Stimulated activated CD8-positive, alpha-beta memory T cell treated with anti-CD3 and anti-CD28 coated beads, Interleukin-2, amount 100 ng/mL, for 48 hours (primary cell): ENCODE results near the gene CD248.
"Not testable (repeated sequence)": the region's sequence is repeated elsewhere in the genome, so short reads cannot be mapped to it uniquely, and the experiment has no call there.

Experiments
- DNase-seq, 2 donors: peaks; one replicate each; pipeline ENCODE4 v3.0.0-alpha.2; 2020; ENCODE audit warnings: low read depth in 2 of 2

CD248 gene

DNA sequence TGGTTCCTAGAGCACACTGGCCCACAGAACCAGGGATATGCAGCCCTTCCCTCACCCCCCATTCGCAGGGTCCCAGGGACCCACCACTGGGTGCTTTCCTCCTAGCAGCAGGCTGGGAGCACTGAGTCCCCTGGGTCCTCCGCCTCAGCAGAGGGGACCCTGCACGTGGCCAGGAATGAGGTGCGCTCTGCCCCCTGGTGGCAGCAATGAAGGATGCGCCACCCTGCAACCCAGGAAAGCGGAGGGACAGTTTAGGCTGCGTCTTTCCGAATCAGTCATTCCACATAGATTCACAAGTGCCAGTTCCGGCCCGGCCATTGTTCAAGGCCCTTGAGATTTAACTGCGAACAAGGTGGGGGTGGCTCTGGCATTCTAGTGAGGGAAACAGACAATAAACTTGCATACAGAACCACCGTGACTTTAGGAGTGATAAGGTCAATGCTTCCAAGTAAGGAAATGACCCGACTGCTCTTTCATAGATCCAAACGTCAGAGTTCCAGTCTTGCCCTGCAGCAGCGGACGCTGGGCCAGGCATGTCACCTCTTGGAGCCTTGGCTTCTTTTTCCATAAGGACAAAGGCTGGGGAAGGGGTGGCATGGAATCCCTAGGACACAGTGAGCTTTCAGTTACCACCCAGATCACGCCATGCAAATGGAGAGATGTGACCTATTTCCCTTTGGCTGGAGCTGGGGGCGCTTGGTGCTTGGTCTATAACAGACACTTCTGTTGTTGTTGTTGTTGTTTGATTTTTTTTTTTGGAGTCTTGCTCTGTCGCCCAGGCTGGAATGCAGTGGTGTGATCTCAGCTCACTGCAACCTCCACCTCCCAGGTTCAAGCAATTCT, 11.7 kb upstream of the CD248 start:
- DNase-seq, result peak; percentile 71 to 78

DNA sequence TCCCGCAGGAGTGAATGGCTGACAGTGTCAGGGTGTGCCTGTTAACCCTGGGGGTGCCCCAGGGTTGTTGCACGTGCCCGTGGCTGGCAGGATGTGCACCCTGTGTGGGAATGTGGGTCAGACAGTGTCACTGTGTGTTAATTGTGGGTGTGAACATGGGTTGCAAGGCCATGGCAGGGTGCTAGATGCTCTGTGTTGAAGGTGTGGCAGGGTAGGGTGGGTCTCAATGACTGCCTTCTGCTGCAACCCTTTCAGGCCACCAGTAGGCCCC, 11.1 kb upstream of the CD248 start:
- no peak for DNase-seq

DNA sequence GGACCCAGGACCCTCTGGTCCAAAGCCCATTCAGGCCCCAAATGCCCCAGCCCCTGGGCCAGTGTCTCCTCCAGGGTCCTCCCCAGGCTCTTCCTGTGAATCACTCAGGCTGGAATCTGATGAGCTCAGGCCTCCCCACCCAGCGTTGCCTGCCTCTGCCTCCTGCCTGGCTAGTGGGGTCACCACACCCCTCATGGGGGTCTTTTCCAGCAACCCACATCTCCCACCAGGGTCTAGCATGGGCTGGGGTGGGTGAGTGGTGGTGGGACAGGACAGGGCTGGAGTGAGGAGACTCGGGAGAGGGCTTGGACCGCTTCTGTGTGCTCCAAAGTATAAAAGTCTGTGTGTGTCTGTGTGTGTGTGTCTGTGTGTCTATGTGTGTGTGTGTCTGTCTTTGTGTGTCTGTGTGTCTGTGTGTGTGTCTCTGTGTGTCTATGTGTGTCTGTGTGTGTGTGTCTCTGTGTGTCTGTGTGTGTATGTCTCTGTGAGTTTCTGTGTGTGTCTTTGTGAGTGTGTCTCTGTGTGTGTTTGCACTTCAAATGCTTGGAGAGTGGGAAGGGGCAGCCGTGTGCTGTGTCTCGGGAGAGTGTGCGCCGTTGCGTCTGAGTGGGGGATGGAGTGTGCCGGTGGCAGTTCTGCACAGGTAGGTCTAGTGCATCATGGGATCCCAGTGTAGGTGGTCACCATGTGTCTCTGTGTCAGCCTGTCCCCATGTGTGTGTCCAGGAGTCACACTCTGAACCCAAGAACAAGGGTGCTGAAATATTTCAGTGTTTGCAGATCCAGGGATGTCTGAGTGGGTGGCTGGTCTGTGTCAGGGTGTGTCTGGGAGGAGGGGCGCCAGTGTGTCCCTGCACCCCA, 10.6 kb upstream of the CD248 start:
- no peak for DNase-seq

DNA sequence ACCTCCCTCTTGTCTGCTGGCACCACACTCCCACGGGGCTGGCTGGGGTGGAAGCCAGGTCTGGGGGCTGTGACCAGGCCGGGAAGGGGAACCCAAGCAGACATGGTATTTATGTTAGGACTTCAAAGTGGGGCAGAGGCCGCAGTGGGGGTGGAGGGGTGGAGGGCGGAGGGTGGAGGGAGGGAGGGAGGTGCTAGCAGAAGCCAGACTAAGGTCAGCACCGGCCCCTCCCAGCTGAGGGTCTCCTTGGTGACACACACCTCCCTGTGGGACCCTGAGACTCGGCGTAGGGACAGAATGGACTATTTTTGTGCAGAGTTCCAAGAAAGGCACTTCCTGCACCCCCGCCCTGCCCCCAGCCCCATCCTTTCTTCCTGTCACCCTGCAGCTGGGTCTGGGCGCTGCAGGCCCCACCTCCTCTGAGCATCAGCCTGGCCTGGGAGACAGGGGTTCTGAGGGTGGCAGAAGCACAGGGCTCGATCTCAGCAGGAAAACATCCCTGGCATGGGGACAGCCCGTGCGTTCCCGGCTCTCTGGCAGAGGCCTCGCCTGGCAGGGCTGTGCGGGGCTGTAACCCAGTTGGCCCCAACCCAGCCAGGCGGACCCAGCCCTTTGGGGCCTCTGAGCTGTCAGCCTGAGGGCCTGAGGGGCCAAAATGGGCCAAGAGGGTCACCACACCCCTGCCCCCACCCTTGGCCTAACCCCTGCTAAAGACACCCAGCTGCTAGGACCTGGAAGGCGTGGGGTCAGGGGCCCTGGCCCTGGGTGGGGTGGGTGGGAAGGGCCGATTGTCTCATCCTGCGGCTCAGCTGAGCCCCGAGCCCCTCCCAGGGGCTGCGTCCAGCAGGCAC, 9.6 kb upstream of the CD248 start:
- no peak for DNase-seq

DNA sequence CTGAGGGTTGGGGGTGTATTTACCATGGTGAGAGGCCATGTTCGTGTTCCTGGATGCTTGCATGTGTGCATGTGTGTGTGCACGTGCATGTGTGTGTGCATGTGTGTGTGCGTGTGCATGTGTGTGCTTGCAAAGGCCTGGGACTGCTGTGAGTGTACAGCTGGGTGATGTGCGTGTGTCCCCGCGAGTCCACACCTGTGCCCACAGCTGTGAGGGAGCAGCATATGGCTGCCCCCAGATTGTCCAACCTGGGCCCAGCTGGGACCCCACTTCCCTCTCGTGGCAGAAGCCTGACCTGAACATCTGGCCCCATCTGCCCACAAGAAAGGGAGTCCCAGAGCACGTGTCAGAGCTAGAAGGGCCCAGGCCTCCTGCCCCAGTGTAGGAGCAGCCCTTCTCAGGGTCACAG, 8.4 kb upstream of the CD248 start:
- DNase-seq, result no peak

DNA sequence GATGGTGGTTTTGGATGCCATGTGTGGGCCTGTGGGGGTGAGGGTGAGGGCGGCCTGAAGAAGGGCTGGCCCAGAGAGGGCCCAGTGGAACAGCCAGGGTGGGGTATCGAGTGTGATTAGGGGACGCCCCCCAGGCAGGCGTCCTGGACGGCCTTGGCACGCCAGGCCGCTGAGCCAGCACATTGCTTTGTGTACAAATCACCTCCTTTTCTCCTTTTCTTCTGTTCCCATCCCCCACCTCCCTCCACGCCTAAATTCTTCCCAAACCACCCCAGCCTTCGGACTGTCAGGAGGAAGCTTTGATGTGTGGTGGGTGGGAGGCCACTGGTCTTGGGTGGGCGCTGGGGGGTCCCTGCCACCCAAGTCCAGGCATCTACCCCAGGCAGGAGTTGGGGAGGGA, 7.8 kb upstream of the CD248 start:
- DNase-seq, result no peak

DNA sequence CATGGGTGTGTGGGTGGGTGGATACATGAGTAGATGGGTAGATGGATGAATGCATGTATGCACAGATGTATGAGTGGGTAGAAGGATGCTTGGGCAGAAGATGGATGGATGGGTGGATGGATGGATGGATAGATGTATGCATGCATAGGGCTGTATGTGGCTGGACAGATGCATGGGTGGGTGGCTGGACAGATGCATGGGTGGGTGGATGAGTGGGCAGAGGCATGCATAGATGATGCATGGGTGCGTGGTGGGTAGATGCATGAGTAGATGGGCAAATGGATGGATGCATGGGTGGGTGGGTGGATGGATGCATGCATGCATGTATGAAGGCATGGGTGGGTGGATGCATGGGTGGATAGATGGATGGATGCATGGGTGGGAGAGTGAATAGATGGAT, 6.8 kb upstream of the CD248 start:
- DNase-seq, result no peak

DNA sequence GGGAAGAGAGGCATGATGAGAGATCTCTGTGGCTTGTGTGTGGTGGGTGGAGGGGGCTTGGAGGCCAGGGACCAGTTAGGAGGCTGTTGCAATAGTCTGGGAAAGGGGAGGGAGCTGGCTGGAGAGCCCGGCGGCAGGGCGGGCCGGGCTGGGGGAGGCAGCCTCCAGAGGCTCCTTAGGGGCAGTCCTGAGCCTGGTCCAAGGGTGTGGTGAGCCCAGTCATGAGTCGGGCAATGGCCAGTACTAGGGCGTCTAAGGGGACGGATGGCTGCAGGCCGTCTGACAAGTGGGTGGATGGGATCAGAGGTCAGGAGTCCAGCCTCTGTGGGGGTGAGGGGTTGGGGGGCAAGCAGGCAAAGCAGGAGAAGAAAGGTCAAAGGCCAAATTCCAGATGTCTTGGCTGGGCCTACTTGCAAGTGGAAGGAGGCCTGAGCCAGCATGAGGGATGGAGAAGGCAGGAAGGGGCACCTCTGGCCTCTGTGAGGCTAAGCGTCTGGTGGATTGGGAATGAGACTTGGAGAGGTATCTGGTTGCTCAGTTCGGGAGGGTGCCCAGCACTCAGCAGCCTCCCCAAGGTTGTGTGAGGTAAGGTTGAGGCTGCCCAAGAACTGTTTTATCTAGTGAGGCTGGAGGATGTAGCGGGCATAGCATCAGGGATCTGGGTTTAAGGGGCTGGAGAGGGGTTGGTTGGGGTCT, 6.0 kb upstream of the CD248 start:
- DNase-seq, result no peak

DNA sequence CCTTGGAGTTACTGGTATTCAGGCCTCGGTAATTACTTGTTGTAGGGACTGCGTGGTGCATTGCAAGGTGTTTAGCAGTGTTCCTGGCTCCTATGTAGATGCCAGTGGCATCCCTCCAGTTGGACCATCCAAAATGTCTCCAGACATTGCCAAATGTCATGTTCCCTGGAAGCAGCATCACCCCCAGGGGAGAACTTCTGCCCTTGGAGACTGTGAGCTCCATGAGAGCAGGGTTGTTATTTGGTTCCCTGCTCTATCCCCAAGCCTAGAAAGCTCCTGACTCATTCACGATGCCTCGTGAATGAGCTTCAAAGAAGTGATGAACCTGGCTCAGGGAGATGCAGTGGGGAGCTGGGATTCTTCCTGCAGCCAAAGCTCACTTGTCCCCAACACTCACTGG, 4.8 kb upstream of the CD248 start:
- no peak for DNase-seq

DNA sequence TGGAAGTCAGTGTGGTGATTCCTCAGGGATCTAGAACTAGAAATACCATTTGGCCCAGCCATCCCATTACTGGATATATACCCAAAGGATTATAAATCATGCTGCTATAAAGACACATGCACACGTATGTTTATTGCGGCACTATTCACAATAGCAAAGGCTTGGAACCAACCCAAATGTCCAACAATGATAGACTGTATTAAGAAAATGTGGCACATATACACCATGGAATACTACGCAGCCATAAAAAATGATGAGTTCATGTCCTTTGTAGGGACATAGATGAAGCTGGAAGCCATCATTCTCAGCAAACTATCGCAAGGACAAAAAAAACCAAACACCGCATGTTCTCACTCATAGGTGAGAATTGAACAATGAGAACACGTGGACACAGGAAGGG, 3.9 kb upstream of the CD248 start:
- DNase-seq, result not testable (repeated sequence)

DNA sequence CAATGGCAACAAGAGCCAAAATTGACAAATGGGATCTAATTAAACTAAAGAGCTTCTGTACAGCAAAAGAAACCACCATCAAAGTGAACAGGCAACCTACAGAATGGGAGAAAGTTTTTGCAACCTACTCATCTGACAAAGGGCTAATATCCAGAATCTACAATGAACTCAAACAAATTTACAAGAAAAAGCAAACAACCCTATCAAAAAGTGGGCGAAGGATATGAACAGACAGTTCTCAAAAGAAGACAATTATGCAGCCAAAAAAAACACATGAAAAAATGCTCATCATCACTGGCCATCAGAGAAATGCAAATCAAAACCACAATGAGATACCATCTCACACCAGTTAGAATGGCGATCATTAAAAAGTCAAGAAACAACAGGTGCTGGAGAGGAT, 3.4 kb upstream of the CD248 start:
- not testable (repeated sequence) for DNase-seq

DNA sequence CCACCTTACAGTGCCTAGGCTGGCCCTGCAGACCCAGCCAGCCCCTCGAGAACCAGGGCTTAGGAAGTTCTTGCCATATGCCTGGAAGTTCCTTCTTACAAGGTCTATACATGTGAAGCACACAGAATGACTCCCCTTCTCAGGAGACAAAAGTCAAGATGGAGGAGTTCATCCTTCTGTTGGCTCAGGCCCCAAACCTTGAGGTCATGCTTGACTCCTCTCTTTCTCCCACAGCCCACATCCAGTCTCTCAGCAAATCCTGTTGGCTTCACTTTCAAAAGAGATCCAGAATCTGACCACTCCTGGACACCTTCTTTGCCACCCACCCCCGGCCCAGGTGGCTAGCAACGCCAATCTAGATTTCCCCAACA, 1.7 kb upstream of the CD248 start:
- DNase-seq, result no peak

DNA sequence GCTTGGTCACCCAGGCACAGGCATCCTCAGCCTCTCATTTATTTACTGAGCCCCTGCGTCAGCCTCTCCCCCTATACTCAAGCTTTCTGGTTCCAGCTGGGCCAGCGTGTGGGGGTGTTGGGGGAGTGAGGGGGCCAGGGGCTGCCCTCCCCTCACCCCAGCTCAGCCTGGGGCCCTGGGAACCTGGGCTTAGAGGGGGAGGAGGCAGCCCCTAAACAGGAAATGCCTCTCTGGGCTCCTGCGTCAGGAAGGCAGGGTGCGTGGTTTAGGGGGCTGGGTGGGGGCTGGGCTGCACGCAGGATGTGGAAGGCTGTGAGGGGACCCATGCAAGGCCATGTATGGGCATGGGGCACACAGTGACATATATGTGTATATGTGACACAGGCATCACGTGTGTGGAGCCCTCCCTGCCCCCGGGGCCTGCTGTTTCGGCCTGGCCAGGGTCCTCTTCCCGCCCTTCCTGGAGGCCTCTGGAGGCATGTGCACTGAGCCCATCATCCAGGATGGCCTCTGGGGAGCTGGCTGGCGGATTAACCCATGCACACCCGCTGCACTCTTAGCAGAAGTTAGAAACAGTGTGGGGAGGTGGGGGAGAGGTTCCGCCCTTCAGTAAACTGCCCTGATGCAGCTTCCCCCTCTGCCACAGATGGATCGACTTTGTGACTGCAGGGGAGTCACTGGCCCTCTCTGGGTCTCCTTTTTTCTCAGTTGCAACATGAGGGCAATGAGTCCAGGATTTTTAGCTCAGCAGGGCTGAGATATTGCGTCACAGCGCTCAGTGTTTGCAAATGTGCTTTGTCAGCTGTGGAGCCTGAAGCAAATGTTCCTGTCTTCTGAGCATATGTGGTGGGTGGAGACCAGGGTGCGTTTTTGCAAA, 1.1 kb upstream of the CD248 start:
- DNase-seq, result peak in 1 of 2 donors; percentile 56

DNA sequence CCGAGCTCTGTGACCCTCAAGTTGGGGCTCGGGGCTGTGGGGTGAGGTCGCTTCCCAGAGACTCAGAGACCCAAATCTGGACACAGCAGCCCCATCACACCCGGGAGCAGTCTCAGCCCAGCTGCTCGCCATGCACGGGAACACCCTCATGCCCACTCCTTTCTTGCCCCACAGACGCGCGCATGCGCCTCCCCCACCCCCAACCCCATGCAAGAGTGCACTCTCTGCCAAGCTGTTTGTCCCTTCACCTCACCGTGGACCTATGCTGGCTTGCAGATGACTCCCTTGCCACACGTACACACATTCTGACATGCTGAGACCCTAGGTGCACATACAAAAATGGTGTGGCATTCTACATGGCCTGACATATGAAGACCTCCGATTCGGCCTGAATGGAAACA, 478 bp upstream of the CD248 start:
- peak in 1 of 2 donors; percentile 44 for DNase-seq

DNA sequence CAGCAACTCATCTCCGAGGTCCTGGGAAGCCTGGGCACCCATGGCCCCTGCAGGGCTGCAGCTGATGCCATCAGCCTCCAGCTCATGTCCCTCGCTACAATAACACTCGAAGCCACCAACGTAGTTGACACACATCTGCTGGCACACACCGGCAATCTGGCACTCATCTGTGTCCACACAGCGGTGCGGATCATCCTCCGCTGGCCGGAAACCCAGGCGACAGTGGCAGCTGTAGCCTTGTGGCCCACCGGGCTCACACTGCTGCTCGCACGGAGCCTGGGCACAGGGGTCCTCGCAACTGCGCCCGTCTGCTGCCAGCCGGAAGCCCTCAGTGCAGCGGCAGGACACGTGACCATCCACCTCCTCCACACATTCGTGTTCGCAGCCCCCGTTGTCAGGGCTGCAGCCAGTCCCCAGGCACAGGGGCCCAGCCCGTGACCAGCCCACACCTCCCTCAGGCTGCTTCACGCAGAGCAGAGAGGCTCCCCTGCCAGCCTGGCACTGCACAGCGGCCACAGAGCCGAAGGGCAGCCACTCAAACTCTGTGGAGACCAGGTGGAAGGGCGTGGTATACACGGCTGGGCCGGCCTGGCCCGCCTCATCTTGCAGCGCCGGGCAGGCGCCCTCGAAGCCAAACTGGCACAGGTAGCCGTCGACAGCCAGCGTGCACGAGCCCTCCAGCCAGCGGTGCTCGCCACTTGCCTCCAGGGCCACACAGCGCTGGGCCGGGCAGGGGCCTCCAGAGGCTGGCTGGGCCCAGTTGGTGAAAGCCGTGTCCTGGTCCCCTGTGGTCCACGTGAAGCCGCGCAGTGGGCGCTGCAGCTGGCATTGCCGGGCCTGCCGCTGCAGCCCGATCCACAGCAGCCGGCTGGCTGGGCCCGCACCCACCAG, 678 bp downstream of the CD248 start:
- no peak for DNase-seq

DNA sequence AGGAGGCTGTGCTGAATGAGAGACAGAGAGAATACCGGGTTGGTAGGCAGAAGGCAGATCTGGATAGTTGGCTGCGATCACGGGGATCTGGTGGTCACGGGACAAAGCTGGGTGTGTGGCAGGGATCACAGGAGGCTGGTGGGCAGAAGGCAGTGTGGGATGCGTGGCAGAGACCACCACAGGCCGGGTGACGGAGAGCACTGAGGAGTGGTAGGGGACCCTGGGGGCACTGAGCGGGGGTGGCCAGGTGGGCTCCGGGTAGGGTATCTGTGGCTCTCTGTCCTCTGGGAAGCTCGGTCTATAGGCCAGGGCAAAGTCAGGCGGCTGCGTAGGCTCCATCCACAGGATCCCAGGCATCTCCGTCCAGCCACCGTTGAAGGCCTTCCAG, 1.4 kb downstream of the CD248 start:
- no peak for DNase-seq

DNA sequence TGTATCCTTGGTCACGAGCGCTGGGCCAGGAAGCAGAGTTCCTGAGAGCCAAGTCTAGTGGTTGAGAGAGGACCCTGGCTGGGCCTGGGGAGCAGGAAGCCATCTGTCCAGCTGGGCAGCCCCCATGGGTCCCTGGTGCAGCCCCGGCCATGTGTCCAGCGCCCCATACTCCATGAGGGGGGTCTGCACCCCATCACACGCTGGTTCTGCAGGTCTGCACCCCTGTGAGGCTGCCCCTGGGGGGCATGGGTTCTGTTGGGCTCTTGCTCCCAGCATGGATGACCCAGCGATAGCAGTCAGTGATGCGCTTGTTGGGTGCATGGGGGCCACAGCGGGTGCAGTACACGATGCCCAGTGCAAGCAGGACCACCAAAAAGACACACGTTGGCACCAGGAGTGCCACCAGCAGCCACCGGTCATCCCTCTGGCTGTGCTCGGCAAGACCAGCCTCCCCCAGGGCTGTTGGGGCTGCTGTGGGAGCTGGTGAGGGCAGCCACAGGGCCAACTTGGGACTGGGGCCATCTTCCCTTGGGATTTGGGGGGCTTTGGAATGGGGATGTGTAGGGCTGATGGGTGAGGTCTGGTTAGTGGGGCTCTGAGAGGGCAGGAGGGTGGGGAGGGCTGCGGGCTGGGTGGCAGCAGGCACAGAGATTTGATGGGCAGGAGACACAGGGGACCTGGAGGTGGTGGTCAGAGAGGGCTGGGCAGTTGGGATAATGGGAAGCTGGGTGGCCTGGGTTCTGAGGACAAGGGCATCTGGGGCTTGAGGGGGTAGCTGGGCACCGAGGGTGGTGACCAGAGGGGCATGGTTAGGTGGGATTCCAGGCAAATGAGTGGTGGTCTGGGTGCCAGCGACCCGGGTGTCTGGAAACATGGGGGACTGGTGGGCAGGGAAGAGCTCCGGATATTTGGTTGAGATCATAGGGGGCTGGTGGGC, 2.0 kb downstream of the CD248 start:
- no peak for DNase-seq

DNA sequence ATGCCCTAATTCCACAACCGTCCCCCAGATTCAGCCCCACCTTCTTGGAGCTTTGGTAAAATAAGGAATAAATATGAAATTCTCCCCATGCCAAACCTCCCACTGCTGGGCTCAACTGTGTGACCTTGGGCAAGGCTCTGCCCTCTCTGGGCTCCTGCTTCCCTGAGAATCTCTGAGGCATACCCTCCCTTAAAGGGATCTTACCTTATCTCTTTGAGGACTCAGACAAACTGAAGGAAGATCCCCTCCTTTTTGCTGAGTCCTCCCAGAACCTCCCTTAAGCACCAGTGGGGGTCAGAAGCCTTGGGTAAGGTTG, 2.7 kb downstream of the CD248 start:
- no peak for DNase-seq
